ENCODE results near the gene TUT1.
A peak's percentile ranks its signal among the peaks of the same experiment; 100 is the strongest.

Gene TUT1

DNA sequence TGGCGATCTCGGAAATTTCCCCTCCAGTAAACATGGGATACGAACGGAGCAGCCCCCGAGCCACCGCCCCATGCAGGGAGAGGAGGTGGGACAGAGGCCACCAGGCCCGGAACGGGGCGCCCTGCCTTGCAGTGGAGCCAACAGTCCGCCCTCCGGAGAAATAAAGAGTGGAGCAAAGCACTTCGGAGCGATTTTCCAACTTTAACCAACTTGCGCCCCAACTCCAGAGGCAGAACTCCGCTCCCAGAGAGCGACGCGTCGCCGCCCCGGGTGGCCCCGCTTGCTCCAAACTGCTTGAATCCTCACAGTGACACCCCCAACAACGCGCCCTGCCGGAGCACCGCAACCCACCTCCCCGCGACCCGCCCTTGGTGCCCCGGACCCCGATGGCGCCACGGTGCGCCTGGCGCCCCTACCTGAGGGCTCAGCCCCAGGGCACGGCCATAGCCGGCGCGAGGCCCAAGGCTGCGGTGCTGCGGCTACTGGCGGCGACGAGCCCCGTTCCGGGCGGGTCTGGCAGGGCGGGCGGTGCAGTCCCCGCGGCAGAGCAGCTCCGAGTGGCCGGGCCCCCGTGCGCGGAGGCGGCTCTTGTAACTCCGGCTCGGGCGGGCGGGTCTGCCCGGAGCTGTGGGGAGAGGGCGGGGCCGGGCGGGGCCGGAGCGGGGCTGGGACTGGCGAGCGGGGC is 44.9 kb downstream of the TUT1 start, which contains the start of gene AHNAK:
TSS of gene AHNAK (minus strand) at position 563 of the 685 bp plus-strand sequence. CDS start 10,708 bp downstream, outside the sequence.
- in situ Hi-C loops (cut with MboI; ENCODE audit: low pct_unique_long_range_greater_than_20kb, low sequenced_read_pairs), result no loop called here
- peak; percentile 63 for DNase-seq

DNA sequence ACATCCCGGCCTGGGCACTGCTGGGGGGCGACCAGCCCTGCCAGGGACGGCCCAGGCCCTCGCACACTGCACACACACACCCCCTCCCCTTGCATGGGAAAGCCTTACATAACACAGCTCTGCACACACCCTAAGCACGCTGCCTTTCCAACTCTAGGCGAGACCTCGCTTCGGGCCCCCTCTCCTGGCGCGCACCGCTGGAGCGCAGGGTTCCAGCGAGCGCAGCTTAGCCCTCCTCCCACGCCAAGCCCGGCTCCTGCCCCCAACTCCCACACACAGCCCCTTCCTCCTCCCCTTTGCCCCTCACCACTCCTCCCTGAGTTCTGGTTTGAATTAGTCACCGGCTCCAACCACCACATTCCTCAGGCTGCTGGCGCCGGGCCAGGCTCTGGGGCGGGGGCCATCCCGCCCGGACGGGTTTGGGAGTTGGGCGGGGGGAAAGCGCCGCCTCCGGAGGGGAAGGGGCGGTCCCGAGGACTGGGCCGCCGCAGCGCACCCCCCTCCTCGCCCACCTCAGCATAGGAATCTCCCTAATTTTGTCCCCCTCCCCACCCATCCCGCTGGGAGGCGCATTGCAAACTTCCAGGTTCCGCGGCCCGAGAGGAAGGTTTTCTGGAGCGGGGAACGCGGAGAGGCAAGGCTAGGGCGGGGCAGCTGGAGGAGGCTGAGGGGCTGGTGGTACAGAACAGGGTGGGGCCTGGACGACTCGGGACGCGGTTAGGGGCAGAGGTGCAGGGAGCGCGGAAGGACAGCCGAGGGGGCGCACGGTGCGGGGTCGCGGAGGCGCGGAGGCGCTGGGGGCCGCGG is 45.7 kb downstream of the TUT1 start:
- DNase-seq, result peak; percentile 94
- in situ Hi-C loops (cut with MboI; ENCODE audit: low pct_unique_long_range_greater_than_20kb, low sequenced_read_pairs), result no loop called here

DNA sequence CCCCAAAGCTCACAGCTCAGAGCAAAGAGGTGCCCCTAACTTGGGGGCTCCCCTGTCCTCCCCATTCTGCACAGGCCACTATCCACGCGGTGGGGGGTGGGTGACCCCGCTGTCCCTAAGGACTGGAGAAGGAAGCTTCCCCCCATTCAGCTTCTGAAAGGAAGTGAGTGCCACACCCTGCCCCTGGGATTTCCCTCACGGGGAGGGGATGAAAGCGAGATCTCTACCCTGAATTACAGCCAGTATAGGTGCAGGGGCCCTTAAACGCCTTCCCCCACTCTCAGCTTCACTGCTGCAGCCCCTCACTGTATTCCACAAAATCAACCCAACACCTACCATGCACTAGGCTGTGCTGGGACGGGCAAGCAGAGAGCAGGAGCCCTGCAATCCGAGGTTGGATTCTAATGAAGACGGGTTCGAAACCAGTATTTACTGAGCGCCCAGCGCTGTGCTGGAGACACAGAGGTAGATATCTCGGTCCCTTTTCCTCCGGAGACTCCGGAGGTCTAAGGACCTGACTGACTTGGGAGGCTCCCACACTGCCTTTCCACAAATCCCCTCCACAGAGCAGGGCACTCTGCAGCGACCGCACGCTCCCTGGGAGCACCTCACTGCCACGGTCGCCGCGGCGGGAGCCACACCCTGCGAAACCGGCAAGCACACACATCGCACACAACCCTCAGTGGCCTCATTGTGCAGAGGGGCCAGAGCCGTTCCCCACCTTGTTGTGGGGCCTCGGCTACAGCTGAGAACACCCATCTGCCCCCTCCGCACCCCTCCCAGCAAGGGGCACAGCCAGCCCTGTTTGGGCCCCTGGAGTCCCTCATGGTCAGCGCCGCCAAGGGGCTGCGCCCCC is 46.5 kb downstream of the TUT1 start:
- in situ Hi-C loops (cut with MboI; ENCODE audit: low pct_unique_long_range_greater_than_20kb, low sequenced_read_pairs), result no loop called here
- DNase-seq, result peak; percentile 38

DNA sequence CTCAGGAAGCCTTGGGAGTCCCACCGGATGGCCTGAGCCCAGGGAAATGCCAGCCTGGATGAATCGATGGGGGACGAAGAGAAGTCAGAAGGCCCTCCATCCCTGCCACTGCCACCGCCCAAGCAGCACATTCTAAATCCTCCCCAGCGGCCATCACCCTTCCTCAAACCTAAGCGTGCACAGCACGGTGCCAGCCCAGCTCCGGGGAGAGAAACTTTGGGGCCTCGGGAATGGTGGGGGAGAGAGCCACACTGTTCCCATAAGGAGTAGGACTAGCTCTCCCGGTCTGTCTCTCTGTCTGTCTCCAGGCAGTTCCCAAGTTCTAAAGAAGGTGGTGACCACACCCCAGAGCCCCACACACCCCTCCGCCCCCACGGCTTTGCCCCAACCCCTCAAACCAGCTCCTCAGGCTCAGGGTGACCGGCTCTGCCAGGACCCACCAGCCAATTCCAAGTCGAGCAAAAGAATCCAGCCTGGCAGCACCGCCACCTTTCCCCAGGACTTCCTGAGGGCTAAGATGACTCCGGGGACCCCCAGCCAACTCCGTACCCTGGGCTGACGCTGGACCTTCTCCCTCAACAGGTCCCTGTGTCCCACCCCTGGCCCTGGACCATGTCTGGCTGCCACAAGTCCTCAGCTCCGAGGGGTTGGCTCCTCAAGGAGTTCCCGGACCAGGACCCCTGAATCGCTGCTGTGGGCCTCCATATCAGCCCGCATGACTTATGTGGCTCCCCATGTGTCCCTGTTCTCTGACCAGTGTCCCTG is 47.5 kb downstream of the TUT1 start:
- in situ Hi-C loops (cut with MboI; ENCODE audit: low pct_unique_long_range_greater_than_20kb, low sequenced_read_pairs), result no loop called here
- no peak for DNase-seq

DNA sequence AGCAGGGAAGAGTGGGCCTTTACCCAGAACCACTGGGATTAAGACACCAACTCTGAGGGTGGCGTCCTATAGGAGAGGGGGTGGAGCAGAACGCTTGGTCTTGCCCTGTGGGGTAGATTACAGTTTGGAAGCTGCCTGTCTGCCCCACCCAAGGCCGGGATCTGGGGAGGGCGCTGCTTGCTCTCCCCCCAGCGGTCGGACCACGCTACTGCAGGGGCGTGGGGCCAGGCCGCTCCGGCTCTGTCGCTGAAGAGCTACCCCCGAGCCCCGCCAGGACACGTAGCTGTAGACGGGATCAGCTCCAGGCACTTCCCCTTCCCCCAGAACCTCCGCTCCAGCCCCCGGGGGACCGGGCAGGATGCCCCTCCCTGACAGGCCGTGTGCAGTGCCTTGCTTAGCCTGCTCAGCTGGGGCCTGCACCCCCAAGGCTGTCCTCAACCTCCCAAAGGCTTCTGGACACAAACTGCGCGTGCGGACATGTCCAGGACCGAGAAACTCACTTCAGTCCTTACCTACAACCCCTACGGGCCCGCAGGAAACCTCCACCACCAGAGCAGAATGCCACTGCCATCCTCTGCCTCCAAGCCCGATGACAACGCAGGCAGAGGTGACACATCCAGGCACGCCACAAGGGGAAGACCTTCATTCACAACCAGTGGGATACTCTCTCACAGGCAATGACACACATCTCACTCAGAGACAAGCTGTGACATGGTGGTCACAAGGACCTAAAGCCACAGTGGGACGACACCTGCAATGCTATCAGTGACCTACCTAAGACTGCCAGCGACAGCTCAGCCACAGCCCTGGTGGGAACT is 48.4 kb downstream of the TUT1 start:
- in situ Hi-C loops (cut with MboI; ENCODE audit: low pct_unique_long_range_greater_than_20kb, low sequenced_read_pairs), result no loop called here
- peak; percentile 93 for DNase-seq

DNA sequence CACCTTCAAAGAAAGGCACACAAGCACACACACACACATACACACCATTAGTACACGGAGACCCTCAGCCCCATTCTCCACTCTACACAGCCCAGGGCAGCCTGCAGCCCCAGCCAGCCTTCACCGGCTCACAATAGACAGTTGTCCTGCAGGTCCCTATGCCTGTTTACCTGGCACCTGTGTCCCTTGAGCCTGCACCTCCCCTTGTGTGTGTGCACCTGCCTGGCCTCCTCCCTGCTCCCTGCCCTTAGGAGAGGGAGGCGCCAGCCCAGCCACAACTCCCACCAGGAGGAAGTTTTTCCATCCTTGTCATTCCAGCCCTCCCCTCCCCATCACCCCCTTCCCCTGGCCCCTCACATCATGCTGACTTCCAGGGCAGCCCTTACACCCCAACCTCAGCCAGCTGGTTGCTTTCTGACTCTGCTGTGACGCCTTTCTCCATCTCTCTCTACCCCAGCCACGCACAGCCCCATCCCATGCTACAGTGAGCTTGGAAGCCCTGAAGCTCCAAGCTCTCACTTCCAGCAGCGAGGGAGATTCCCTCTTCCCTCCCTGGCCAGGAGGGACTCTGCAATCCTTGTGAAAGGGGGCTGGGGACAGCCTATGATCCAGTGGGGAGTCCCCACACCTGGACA is 49.1 kb downstream of the TUT1 start:
- DNase-seq, result no peak
- in situ Hi-C loops (cut with MboI; ENCODE audit: low pct_unique_long_range_greater_than_20kb, low sequenced_read_pairs), result no loop called here

DNA sequence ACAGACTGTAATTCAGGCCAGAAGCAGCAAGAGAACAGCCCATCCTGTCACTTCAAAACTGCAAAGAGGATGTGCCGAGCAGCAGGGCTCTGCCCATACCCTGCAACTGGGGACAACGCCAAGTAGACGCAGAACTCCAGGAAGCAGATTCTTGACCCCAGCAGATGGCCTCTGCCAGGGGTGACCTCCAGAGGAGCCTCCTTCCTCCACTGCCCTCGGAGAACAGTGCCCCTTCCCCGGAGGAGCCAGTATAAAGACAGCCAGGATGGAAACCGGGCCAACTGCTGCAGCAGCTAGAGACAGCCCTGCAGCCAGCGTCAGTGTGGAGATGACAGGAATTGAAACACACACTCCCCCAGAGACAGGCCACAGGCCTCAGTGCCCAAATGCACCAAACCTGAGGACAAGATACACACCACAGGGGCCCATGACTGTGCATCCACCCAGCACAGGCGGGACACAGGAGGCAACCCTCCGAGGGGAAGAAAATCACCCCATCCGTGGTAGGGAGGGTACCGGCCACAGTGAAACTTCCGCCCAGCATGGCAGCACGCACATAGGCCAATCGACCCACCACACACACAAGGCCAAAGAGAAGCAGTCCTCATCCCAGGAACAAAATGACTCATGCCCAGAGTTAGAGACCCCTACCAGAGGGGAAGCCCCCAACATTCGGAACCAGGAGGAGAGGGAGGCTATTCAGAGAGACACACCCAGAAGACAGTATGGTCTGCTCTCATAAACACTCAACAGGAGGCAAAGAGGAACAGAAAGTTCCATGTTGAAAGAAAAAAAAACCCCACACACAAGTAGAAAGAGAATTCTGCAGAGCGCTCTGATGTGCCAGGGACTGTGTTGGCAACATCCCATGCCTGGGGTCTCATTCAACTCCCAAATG is 50.3 kb downstream of the TUT1 start:
- in situ Hi-C loops (cut with MboI; ENCODE audit: low pct_unique_long_range_greater_than_20kb, low sequenced_read_pairs), result no loop called here
- DNase-seq, result no peak

DNA sequence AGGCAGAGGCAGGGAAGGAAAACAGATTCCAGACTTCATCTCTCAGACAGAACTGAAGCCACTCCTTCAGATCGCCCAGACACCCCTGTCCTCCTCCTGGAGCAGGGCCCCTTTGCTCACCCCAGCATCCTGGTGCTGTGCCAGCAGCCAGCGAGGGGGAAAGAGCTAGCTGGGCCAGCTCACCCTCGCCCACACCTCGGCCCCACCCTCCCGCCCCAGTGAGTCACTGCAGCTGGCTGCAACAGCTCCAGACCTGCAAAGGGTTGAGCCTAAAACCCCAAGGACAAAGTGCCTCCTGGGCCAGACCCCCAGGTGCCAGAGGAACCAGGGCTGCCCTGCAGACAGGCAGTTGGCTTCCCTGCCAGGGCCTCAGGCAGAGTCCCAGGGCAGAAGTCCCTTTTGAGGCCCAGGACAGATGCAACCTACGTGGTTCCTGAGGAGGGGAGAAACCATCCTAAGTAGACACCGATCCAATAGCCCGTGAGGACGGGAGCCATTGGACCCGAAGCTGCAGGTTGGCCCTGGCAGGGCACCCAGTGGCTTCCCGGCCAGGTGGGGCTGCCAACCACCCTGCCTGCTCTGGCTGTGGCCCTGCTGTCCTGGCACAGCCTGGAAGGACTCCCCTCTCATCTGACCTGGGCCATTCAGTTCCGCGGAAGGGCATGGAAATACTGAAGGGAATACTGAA is 51.9 kb downstream of the TUT1 start:
- DNase-seq, result no peak
- in situ Hi-C loops (cut with MboI; ENCODE audit: low pct_unique_long_range_greater_than_20kb, low sequenced_read_pairs), result no loop called here

DNA sequence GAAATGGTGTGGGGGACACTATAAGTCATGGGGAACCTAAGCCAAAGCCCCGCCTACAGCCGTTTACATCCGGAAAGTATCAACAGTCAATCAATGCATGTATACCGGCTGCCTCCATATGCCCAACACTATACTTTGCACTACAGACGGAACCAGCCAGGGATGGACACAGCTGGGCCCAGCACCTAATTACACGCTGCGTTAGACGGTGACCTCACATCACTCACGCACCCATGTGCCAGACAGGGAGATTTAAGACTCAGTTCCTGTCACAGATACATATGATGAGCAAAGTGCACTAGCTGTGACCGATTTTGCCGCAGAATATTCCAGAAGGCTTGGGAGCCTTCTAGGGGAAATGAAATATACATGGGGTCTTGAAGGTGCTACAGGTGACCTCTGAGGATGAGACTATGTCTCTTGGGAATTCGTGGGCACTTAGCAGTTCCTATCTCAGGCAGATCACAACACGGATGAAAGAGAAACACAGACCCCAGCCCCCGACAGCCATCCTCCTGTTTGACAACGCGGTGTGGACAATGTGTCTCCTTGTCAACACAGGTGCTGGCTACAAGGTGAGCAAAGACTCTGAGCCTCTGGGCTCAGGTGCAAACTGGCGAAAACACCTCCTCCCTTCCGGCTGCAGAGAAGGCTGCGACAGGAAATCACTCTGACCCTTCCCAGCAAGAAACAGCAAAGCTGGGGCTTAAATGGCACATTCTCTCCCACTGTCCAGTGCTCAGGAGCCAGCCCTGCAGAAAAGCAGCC is 52.7 kb downstream of the TUT1 start:
- no peak for DNase-seq
- in situ Hi-C loops (cut with MboI; ENCODE audit: low pct_unique_long_range_greater_than_20kb, low sequenced_read_pairs), result no loop called here

DNA sequence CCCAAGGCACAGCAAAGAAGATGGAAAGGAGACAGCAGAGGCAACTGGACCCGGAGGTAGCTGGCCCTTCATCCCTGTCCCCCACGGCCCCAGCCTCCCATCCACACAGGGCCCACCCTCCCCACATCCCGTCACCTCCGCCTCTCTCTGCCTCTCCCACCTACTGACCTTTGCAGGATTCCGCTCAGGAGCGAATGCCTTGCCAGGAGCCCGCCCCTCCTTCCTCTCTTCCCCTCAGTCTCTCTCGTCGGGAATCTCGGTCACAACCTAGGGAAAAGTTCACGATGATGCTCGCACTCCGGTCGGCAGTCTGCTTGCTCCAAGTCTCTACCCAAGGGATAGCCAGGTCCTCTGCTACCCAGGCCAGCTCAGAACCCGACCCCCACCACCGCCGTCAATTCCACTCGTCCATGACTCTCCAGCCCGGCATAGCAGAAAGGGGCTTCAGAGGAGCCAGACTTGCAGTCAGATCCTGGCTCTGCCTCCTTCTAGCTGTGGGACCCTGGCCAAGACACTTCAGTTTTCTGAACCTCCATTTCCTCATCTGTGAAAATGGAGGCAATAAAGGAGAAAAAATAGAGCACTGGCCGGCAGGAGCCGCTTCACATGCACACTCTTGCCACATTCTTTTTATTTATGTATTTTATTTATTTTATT is 54.9 kb downstream of the TUT1 start:
- in situ Hi-C loops (cut with MboI; ENCODE audit: low pct_unique_long_range_greater_than_20kb, low sequenced_read_pairs), result no loop called here
- DNase-seq, result no peak

DNA sequence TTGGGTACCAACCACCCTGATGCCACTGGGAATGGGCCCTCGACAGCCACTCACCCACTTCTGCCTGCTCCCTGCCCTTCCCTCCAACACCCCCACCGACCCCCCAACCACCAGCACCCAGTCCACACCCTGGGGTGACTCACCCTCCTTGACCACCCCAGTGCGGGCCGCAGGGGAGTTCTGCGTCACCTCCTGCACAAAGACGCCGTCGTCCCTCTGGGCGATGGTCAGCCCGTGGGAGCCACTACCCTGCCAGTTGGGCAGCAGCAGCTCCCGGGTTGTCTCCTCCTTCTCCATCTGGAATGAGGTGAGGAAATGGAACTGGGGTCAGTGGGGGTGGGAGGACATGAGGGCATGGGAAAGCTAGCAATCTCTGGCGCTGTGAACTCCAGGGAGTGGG is 55.5 kb downstream of the TUT1 start:
- in situ Hi-C loops (cut with MboI; ENCODE audit: low pct_unique_long_range_greater_than_20kb, low sequenced_read_pairs), result no loop called here
- DNase-seq, result no peak

DNA sequence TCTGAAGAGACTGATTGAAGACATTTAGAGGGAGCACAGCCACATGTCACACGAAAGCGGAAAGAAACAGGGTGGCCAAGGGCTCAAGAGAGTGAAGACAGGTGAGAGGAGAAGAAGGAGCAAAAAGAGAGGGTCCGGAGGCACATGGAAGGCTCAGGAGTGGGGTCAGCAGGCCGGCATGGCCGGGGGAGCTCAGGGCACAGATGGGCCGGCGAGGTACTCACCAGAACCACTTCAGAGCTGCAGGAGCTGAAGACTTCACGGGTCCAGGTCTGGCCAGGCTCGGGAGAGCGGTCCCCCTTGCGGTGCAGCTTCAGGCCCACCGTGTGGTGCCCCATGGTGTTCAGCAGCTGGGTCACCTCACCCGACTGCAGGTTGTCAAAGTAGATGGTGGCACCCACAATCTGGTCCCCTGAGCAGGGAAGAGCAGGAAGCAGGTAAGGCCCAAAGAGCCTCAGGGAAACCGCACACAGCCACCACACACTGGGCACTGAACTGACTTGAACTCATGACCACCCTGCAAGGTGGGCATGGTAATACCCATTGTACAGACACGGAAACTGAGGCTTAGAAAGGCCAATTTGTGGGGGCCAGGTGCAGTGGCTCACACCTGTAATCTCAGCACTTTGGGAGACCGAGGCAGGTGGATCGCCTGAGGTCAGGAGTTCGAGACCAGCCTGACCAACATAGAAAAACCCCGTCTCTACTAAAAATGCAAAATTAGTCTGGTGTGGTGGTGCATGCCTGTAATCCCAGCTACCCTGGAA is 56.4 kb downstream of the TUT1 start:
- in situ Hi-C loops (cut with MboI; ENCODE audit: low pct_unique_long_range_greater_than_20kb, low sequenced_read_pairs), result no loop called here

DNA sequence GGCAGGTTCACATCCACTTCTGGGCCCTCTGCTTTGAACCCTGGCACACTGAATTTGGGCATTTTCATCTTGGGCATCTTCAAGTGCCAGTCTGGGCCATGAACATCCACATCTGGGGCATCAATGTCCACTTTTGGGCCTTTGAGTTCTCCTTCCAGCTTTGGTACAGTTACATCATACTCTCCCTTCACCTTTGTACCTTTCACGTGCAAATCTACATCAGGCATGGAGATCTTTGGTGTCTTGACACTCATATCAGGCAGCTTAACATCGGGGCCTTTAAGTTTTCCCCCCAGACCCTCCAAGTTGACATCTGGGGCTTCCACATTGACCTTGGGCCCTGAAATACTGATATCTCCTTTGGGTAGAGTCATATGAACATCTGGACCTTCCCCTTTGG is 59.2 kb downstream of the TUT1 start:
- no peak for DNase-seq
- in situ Hi-C loops (cut with MboI; ENCODE audit: low pct_unique_long_range_greater_than_20kb, low sequenced_read_pairs), result no loop called here

More for the DNA sequence above, 56.4 kb downstream of the TUT1 start:
- DNase-seq, result no peak

Measured in KBM-7 (cell line).